Stimulated activated CD8-positive, alpha-beta memory T cell treated with anti-CD3 and anti-CD28 coated beads, Interleukin-15, amount 100 ng/mL, for 1 hour (primary cell): ENCODE measurements around the gene NEK6.

Experiments
- DNase-seq: peaks from one replicate; pipeline ENCODE4 v3.0.0-alpha.2; 2020; ENCODE audit warnings: low read depth

NEK6 gene

DNA sequence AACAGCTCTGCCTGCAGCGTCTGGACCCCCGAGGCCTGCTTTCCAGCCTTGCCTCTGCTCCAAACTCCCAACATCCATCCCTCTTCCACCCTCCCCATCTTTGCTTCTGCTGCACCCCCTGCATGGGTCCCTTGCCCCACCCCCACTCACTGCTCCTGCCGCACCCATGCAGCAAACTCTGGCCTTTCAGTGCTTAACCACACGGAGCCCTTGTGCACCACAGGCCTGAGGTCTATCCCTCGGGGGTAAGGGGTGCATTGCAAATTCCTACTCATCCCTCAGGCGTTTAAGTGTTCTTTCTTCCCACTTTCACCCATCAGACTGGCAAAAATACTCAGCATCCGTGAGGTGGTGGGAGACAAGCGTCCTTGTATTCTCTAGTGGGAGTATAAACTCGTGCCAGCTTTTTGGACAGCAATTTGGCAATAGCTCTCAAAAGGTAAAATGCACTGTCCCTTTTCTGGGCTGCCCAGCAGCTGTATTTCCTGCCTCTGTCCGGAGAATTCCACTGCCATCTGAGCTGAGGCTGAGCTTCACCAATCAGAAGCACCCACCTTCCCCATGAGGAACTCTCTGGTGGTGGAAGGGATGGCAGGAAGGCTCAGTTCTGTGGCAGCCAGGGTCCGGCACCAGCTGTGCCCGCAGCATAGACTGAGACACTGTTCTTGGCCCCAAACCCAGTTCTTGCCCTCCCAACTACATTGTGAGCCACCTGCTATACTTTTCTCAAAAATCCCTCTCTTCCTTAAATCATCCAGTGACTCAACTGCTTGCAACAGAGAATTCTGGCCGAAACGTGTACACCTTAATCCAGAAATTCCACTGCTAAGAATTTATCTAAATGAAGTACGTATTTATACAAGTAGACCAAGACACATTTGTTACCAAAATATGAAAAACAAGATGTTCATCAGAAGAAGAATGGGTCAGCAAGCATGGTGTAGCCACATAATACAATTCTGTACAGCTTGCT, 142.5 kb downstream of the NEK6 start:
- DNase-seq, result no peak
